GM21390 (cell line): ENCODE data around the gene ANXA4.

Experiments used
- ATAC-seq: cut with Tn5 transposase; IDR thresholded peaks from one replicate; pipeline ENCODE4 v1.9.1; 2021; ENCODE audit not compliant: unreplicated experiment

The ANXA4 gene

GRCh38 chr2:69836316-69836715 is 94.4 kb downstream of the ANXA4 start:
- ATAC-seq, result no peak

GRCh38 chr2:69837533-69837932 is 95.6 kb downstream of the ANXA4 start:
- no peak for ATAC-seq

GRCh38 chr2:69843993-69844392 is 102.1 kb downstream of the ANXA4 start:
- ATAC-seq, result no peak

GRCh38 chr2:69844560-69844959 is 102.6 kb downstream of the ANXA4 start:
- ATAC-seq, result no peak

GRCh38 chr2:69846182-69847067 is 104.5 kb downstream of the ANXA4 start:
- no peak for ATAC-seq

GRCh38 chr2:69847068-69847828 is 105.3 kb downstream of the ANXA4 start:
- no peak for ATAC-seq

GRCh38 chr2:69848186-69848790 is 106.4 kb downstream of the ANXA4 start:
- no peak for ATAC-seq

- ATAC-seq, result no peak
Measured at GRCh38 chr2:69858261-69858660, 116.3 kb downstream of the ANXA4 start.

GRCh38 chr2:69863298-69863697 is 121.4 kb downstream of the ANXA4 start:
- no peak for ATAC-seq
